Measurements from ENCODE around the gene CYP26B1.

- TF ChIP-seq CTCF (conservative IDR thresholded peaks at IDR 0.05; ENCODE audit: low read length) (no peak), EZH2phosphoT487 (IDR thresholded peaks at IDR 0.05; ENCODE audit: borderline replicate concordance, low read depth, low read length) (no peak)
These were observed 558 bp upstream of the CYP26B1 start for GRCh38 chr2:72148003-72148836.

All from OCI-LY7 (cell line).